Cerebellar nuclear complex (tissue), 1 donor: ENCODE results near the gene OPCML.

Experiments
- DNase-seq, 2 experiments: peaks; one replicate each; lab custom pipeline; 2025; lab: John Stamatoyannopoulos, UW

The OPCML gene

GRCh38 chr11:133541021-133541719 is 8.9 kb upstream of the OPCML start:
- DNase-seq, result no peak

DNA sequence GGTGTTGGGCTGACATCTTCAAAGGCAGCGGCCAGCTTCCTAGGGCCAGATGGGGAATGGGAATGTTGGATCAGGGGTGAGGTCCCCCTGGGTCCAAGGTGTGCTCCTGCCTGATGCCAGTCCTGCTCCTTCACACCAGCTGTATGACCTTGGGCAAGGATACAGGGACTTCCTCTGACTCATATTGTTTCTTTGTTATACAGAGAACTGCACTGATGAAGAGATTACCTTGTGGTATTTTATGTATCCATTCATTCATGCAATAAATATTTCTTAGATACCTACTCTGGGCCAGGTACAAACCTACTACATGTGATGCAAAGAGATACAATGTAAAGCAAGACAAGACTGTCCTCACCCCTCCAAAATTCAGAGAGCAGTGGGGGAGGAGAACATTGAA is 3.9 kb upstream of the OPCML start:
- DNase-seq, result no peak

- DNase-seq, result no peak
Measured at GRCh38 chr11:133533205-133533604, 904 bp upstream of the OPCML start.

GRCh38 chr11:133531458-133531857 is 843 bp downstream of the OPCML start:
- no peak for DNase-seq

DNA sequence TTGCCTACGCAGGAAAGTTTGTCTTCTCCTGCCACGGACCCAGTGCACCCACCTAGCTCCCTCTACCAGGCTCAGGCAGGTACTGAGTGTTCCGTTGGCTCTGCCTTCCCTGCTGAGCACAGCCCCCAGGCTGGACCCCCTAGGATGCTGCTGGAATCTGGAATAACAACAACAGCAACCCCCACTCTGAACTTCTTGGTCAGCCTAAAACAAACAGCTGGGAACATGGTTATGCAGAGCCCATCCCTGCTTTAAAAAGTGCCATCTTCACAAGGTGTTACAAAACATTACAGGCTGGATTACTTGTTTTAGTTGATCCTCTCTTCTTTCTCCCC is 1.8 kb downstream of the OPCML start:
- no peak for DNase-seq

- no peak for DNase-seq
Measured at GRCh38 chr11:133529807-133530500, 2.3 kb downstream of the OPCML start.

DNA sequence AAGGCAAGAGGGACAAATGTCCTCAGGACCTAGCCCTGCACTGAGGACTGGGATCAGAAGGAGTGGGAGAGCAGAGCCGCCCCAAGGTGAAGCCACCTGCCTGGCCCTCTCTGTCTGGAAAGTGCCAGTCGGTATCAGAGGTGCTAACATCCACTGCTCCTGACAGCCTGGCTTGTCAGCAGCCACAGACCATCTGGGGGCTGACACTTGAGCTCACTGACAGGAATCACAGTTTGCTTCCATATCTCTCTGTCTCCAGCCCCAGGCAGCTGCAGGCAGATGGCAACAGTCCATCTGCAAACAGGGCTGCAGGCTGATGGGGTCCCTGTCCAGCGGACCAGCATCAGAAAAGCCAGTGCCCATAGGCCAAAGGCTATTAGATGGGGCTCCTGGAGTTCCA is 5.5 kb downstream of the OPCML start:
- no peak for DNase-seq

GRCh38 chr11:133525976-133526375 is 6.3 kb downstream of the OPCML start:
- DNase-seq, result no peak

- DNase-seq, result no peak
Measured at GRCh38 chr11:133524488-133524887, 7.8 kb downstream of the OPCML start.

GRCh38 chr11:133522344-133522743 is 10.0 kb downstream of the OPCML start:
- no peak for DNase-seq

GRCh38 chr11:133521502-133521901 is 10.8 kb downstream of the OPCML start:
- no peak for DNase-seq

DNA sequence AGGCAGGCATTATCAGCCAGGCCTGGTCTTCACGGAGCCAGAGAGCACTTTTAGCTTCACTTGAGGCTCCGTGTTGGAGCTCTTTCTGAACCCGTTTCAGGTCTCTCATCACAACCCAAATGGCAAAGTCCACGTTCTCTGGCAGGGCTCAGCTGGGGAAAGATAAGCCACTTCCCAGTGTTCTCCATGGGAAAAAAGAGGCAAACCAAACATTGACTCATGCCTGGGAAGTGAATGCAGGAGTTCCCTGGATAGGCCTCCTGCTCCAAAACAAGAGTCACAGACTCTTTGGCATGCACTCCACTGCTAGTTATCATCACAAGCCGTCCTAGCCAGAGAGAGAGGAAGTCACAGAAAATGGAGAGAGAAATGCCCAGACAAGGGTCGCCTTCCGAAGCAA is 11.6 kb downstream of the OPCML start:
- DNase-seq, result no peak

DNA sequence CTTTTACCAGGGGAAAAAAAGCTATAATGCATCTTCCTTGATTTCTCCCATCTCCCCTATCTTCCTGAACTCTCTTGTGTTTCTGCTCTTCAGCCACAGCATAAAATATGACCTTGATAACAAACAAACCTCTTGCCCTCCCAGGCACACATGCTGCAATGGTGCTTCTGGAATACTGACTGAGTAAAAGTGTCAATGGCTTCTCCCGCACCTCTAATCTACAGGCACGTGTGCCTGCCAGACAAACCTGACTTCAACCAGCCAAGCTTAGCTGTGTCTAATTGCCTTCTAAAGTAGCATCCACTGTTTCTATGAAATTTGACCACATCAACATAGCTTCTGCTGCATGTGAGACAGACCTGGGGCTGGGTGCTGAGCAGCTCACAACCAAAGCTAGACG is 12.7 kb downstream of the OPCML start:
- DNase-seq, result no peak

DNA sequence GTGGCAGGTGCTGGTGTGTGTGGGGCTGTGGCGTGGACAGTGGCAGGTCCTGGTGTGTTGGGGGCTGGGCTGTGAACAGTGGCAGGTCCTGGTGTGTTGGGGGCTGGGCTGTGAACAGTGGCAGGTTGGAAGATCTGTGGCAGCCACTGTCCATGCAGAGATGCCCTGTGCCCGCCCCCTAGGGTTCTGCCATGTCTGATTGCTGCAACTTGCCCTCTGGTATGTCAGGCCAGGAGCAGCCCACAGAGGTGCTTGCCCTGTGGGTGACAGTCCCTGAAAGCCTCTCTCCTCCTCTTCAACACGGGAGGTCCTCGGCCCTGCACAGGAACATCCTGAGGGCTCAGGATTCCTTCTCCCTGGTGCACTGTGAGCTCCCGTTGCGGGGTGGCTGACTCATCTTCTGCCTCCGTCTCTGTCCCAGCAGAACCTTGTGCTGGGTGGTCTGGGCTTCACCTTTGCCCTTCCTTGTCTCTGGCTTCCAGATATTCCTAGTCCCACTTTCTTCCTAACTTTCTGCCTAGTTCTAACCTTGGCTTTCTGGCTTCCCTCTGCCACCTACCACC is 13.5 kb downstream of the OPCML start:
- no peak for DNase-seq

DNA sequence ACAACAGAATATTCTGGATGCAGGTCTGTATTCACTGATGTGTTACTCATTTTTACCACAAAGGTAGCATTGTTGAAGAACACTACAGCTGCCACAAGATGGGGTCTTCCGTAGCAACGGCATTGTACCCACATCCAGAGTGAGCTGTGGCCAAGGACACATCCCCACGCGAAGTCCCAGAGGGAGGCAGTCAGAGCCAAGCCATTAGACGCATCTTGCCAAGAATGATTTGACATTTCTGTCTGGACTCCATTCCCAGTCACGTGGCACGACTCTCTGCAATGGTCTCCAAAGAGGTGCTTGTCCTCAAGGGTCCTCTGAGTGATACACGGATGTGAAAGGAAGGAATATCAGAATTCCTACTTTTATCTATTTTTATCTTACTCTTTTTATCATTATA is 15.5 kb downstream of the OPCML start:
- no peak for DNase-seq

DNA sequence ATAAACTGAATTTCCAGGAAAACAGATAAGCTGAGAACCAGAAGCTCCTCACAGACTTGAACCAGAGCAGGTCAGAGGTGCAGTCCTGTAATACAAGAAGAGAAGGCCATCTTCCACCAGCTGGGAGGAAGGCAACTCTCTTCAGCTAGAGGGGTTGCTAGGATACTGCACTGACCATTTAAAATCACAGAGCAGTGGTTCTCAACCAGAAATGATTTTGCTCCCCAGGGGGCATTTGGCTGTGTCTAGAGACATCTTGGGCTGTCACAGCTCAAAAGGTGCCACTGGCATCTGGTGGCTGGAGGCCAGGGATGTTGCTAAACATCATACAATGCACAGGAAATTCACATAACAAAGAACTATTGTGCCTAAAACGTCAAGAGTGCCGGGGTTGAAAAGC is 17.2 kb downstream of the OPCML start:
- no peak for DNase-seq

GRCh38 chr11:133509924-133510697 is 22.2 kb downstream of the OPCML start:
- DNase-seq, result no peak

DNA sequence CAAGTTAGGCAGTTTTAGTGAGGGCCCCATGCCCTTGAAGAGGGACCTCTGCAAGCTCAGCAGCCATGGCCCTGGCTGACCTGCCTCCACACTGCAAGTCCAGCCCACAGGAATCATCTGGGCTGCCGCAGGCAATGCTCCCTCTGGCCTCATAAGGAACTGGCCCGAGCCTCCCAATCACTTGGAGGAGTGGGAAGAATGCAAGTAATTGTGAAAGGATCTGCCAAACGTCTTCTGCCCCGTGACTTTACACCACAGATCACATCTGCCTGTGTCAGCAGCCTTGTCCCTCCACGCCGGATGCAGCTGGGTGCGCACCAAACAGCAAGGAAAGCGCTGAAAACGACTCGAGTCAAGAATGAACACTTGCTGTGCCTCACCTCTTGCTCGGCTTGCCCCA is 23.8 kb downstream of the OPCML start:
- DNase-seq, result no peak

GRCh38 chr11:133507185-133507584 is 25.1 kb downstream of the OPCML start:
- DNase-seq, result no peak

GRCh38 chr11:133506551-133507094 is 25.7 kb downstream of the OPCML start:
- no peak for DNase-seq

DNA sequence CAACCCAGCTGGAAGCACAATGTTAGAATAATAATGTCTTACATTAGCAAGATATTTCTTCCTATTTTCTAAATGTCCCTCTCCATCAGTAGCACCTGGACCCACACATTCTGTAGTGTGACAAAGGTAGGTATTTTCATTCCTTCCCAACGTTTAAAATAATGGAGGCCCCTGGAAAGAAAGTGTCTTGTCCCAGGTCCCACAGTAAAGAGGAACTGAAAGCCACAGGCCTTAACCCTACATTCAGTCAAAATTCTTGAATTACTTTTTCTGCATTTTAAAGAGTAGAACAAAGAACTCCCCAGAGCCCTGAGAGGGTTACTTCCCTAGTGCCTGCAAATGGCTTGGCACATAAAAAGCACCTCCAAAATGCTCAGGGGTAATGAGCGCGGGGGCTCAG is 26.3 kb downstream of the OPCML start:
- no peak for DNase-seq

DNA sequence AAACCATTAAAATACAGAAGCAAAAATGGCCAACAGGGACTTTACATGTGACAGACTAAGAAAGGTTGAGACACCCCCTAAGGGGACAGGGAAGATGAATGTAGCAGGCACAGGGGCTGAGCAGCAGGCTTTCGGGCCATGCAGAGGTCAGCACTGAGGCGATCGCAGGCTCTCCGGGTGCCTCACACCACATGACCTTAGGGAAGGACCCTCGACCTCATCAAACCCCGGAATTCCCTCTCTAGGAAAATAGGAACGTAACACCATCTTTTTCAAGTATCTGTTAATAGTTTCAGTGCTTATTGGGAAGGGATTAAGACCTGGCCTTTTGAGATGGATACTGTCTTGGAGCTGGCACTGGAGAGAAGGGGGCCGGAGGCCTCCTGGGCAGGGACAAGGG is 27.4 kb downstream of the OPCML start:
- no peak for DNase-seq

DNA sequence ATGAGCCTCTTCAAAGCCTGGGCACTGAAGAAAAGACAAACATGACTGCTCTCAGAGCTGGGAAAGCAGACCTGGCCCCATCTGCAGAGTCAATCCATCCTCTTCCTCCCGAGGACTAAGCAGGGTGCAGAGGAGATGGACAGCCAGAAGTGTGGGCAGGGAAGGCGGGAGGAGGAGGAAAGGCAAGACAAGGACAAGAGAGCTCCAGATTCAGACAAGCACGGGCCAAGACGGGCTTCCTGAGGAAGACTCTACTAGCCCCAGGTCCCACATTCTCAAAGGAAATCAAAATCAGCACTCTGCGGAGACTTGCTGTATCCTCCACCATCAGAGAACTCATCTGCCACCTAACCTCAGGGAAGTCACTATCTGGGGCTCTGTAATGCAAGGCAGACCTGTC is 28.5 kb downstream of the OPCML start:
- no peak for DNase-seq
